HL-60 (cell line): ENCODE results near the gene PLAU.

ENCODE experiments used
- DNase-seq, 2 experiments: peaks; one replicate each; pipeline ENCODE4 v3.0.0-alpha.2; 2010 to 2020; ENCODE audit warnings: low read depth in 1 of 2, low spot score in 1 of 2
- H3K27ac ChIP-seq: fragments of 250-450 bp; sonication (Bioruptor Pico); replicated peaks from 2 replicates; pipeline ENCODE4 v1.5.1; 2020; ENCODE audit warnings: mild to moderate bottlenecking, moderate library complexity
- H3K27me3 ChIP-seq: fragments of 250-450 bp; sonication (Bioruptor Pico); 2 replicates; pipeline ENCODE4 v1.5.1; 2021; ENCODE audit warnings: mild to moderate bottlenecking, moderate library complexity; ENCODE audit not compliant: insufficient read depth, poor library complexity, severe bottlenecking
- H3K4me3 ChIP-seq: replicated peaks from 2 replicates; pipeline ENCODE4 v1.5.1; 2011; ENCODE audit warnings: mild to moderate bottlenecking, control low read depth, low read length; ENCODE audit not compliant: insufficient read depth
- GABPA ChIP-seq: IDR thresholded peaks from 2 replicates; pipeline ENCODE4 v1.6.1; 2012; ENCODE audit warnings: low read depth
- POLR2AphosphoS5 ChIP-seq: IDR thresholded peaks from 2 replicates; pipeline ENCODE4 v1.6.1; 2012; ENCODE audit warnings: low read depth
- SPI1 ChIP-seq: IDR thresholded peaks from 2 replicates; pipeline ENCODE4 v1.6.1; 2012; ENCODE audit warnings: low read depth, mild to moderate bottlenecking, borderline replicate concordance
- long read RNA-seq: library from polyadenylated mRNA; unstranded; transcript quantifications from one replicate; pipeline ENCODE4 v2.0.0, GENCODE V29; 2020
- TF ChIP-seq, protein P1 (sequence below): IDR thresholded peaks from one replicate; pipeline ENCODE4 v1.5.1; 2011; ENCODE audit warnings: low read length, control low read depth, inconsistent platforms; ENCODE audit not compliant: insufficient read depth
- TF ChIP-seq, protein P2 (sequence below): IDR thresholded peaks from 2 replicates; pipeline ENCODE4 v1.6.1; 2012; ENCODE audit warnings: low read depth; ENCODE audit not compliant: insufficient replicate concordance

The PLAU gene
- long read RNA-seq, transcript PLAU-201 (11 exons, 2,321 nt), result major isoform, 207 of 272 reads
- long read RNA-seq, partial matches to known transcripts, result 6 of 272 reads
- long read RNA-seq, other reads (novel, unspliced or antisense), result 59 of 272 reads

DNA sequence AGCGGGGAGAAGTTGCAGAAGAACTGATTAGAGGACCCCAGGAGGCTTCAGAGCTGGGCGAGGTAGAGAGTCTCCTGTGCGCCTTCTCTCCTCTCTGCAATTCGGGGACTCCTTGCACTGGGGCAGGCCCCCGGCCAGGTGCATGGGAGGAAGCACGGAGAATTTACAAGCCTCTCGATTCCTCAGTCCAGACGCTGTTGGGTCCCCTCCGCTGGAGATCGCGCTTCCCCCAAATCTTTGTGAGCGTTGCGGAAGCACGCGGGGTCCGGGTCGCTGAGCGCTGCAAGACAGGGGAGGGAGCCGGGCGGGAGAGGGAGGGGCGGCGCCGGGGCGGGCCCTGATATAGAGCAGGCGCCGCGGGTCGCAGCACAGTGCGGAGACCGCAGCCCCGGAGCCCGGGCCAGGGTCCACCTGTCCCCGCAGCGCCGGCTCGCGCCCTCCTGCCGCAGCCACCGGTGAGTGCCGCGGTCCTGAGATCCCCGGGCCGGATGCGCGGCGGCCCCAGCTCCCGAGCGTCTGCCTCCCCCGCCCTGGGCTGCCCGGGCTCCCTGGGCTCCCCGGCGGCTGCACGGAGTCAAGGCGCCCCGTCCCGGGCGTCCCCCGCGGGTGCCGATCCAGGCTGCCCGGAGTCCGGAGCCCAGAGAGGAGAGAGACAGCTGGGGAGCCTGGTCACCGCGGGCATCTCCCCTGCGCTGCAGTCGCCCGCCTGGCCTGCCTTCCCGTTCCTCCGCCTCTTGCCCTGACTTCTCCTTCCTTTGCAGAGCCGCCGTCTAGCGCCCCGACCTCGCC is at the start of gene PLAU:
Gene PLAU (plus strand): TSS at position 369 of the 789 bp plus-strand sequence. CDS start 424 bp downstream, outside the sequence.
- TF ChIP-seq SPI1, result peak; percentile 29; the same call in 1 of the 2 replicates
- TF ChIP-seq, protein P1, sequence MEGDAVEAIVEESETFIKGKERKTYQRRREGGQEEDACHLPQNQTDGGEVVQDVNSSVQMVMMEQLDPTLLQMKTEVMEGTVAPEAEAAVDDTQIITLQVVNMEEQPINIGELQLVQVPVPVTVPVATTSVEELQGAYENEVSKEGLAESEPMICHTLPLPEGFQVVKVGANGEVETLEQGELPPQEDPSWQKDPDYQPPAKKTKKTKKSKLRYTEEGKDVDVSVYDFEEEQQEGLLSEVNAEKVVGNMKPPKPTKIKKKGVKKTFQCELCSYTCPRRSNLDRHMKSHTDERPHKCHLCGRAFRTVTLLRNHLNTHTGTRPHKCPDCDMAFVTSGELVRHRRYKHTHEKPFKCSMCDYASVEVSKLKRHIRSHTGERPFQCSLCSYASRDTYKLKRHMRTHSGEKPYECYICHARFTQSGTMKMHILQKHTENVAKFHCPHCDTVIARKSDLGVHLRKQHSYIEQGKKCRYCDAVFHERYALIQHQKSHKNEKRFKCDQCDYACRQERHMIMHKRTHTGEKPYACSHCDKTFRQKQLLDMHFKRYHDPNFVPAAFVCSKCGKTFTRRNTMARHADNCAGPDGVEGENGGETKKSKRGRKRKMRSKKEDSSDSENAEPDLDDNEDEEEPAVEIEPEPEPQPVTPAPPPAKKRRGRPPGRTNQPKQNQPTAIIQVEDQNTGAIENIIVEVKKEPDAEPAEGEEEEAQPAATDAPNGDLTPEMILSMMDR, result no peak
- peak; percentile 30; the same call in 1 of the 2 replicates for TF ChIP-seq POLR2AphosphoS5
- peak within 1 kb of the TSS; percentile 96 for H3K27ac ChIP-seq
- H3K27me3 ChIP-seq, result no peaks in the 10 kb centered on the region
- DNase-seq, result peak in 1 of 2 experiments; percentile 82
- H3K4me3 ChIP-seq, result peak within 1 kb of the TSS; percentile 79

DNA sequence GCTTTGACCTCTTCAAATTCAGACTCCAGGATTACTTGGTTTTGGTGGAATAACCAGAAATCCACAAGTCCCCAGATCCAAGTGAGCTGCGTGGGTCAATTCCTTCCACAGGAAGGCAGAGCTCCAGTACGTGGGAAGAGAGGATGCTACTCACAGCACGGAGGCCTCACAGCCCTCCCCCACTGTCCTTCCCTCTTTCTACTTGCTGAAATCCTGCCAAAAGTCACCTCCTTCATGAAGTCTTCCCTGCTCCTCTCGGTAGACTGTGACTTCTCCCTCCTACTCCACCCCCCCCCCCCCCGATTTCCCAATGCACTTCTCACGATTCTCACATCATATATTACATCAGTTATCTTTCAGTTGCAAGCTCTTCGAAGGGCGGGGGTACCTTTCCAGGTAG is 48.9 kb upstream of the PLAU start:
- Histone ChIP-seq H3K27me3 (no peaks in the 10 kb centered on the region), H3K4me3 (no peak overlapping the region), H3K27ac (peak overlapping the region; percentile 86)
- DNase-seq, result peak; percentile 78 to 84
- no peak for TF ChIP-seq GABPA
- no peak for TF ChIP-seq POLR2AphosphoS5
- TF ChIP-seq, protein P2, sequence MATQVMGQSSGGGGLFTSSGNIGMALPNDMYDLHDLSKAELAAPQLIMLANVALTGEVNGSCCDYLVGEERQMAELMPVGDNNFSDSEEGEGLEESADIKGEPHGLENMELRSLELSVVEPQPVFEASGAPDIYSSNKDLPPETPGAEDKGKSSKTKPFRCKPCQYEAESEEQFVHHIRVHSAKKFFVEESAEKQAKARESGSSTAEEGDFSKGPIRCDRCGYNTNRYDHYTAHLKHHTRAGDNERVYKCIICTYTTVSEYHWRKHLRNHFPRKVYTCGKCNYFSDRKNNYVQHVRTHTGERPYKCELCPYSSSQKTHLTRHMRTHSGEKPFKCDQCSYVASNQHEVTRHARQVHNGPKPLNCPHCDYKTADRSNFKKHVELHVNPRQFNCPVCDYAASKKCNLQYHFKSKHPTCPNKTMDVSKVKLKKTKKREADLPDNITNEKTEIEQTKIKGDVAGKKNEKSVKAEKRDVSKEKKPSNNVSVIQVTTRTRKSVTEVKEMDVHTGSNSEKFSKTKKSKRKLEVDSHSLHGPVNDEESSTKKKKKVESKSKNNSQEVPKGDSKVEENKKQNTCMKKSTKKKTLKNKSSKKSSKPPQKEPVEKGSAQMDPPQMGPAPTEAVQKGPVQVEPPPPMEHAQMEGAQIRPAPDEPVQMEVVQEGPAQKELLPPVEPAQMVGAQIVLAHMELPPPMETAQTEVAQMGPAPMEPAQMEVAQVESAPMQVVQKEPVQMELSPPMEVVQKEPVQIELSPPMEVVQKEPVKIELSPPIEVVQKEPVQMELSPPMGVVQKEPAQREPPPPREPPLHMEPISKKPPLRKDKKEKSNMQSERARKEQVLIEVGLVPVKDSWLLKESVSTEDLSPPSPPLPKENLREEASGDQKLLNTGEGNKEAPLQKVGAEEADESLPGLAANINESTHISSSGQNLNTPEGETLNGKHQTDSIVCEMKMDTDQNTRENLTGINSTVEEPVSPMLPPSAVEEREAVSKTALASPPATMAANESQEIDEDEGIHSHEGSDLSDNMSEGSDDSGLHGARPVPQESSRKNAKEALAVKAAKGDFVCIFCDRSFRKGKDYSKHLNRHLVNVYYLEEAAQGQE, result no peak
- no peak for TF ChIP-seq SPI1
- TF ChIP-seq, protein P1, result no peak

DNA sequence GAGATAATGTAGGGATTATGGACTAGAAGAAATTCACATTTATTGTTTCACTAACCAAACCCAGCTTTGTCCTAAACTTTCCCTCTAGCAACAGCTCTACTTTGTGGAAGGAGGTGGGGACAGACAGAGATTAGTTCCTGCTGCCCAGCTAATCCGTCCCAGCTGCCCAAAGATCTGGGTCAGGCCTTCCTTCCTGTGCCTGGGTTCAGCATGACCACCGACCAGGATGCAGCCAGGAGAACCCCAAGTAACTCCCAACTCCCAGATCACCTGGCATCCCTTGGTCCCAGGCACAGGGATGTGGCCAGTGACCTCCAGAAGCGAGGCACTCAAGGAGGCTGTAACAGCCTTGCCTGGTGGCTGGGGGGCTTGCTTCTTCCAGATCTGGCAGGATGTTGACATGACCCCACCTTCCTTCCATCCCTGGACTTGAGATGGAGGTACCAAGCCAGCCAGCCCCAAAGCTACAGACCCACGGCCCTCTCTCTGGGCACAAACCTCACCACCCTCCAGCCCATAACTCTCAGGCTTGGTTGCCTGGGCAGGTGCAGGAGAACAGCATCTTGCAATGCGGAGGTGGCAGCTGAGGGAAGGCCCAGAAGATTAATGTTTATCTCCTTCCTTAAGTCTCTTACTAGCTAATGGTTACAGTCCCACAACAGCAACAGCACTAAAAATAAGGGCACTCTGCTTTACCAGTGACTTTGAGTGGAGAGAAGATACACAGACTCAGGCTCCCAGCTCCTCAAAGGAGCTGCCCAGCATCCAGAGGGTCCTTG is 47.7 kb upstream of the PLAU start:
- no peak for DNase-seq
- TF ChIP-seq SPI1 (no peak), POLR2AphosphoS5 (no peak), GABPA (no peak)
- TF ChIP-seq, protein P1, result no peak
- TF ChIP-seq, protein P2, result no peak
- peak overlapping the region; percentile 86 for H3K27ac ChIP-seq

More for the DNA sequence above, 47.7 kb upstream of the PLAU start:
- H3K4me3 ChIP-seq, result no peak overlapping the region
- no peaks in the 10 kb centered on the region for H3K27me3 ChIP-seq
